ENCODE results near the gene PHGDH. TPM values are rescaled to one million over a fixed set of nuclear protein-coding genes. Genes with fewer than 3 reads are reported as not detected.

The PHGDH gene
- total and polyA plus RNA-seq, 2 donors (not counting 1 experiment from before 2014, with no cell fraction given) = 1.2 to 3.9 TPM

DNA sequence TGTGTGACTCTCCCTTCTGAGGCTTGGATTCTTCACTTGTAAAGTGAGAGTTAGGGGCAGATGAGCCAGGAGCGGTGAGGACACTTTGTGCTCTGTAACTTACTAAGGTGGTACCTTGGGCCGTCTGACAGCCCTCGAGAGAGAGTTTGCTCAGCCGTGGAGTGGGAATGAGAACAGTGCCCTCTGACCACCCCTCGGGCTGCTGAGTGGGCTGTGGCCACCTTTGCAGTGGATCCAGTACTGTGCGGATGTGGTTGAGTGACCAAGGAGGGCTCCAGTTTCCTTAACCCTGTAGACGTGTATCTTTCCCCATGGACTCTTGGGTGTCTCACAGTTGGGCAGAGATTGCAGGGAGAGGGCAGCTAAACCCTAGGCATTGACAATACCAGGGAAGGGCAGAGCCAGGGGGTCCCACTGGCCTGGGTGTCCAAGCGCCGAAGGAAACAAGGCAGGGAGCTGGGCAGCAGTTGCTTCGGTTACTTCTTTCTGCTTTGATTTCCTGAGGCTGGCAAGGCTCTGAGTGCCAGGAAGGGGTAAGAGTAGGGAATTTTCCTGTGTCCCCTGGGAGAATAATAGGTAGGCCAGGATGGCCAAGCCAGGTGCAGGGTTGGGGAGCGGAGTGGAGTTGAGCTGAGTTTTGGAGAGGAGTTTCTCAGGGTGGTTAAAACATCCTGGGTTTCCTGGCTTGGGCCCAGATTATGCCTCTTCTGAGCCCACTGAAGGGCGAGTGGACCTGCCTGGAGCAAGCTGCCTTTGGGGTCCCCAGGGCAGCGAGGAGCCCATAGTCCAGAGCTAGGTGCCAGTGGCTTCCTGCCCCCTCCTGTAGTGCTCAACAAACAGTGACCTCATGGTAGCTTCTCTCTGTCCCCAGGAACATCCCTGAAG, 29.4 kb downstream of the PHGDH start:
- no peaks in the 10 kb centered on the region for H3K79me2 ChIP-seq (ENCODE audit: control insufficient read depth, insufficient read depth, low read length)
- H4K20me1 ChIP-seq (ENCODE audit: control insufficient read depth, insufficient read depth, low read length, poor library complexity, severe bottlenecking) = no peaks in the 10 kb centered on the region
- ATAC-seq (ENCODE audit: low read depth) (no peak), DNase-seq (no peak)
- H3K27me3 ChIP-seq (replicated peaks in 1 of 4; ENCODE audit: control extremely low read depth in 1 of 4, control insufficient read depth in 3 of 4, insufficient read depth in 4 of 4, low read length in 3 of 4) = no peaks in the 10 kb centered on the region
- H3K4me2 ChIP-seq (replicated peaks; ENCODE audit: low read depth, low read length, poor library complexity, severe bottlenecking) = no peak overlapping the region
- intact Hi-C loops (cut with micrococcal nuclease) = no loop called here
- Mint-ChIP-seq H3K9me3 (ENCODE audit: insufficient read depth) (no peaks in the 10 kb centered on the region), H3K27me3 (peaks cover 6% of the 10 kb centered on the region), H3K4me1 (peaks cover 4% of the 10 kb centered on the region), H3K27ac (no peak overlapping the region), H3K4me3 (no peak overlapping the region)
- H2AFZ ChIP-seq (ENCODE audit: insufficient read depth, low read depth, low read length, poor library complexity, severe bottlenecking) = no peak overlapping the region
- no peak overlapping the region for H3K9ac ChIP-seq (ENCODE audit: low read length)
- TF ChIP-seq EZH2 (IDR thresholded peaks at IDR 0.05; ENCODE audit: borderline replicate concordance, insufficient read depth, low read depth, low read length, poor library complexity, severe bottlenecking) = no peak
- TF ChIP-seq, protein P1, sequence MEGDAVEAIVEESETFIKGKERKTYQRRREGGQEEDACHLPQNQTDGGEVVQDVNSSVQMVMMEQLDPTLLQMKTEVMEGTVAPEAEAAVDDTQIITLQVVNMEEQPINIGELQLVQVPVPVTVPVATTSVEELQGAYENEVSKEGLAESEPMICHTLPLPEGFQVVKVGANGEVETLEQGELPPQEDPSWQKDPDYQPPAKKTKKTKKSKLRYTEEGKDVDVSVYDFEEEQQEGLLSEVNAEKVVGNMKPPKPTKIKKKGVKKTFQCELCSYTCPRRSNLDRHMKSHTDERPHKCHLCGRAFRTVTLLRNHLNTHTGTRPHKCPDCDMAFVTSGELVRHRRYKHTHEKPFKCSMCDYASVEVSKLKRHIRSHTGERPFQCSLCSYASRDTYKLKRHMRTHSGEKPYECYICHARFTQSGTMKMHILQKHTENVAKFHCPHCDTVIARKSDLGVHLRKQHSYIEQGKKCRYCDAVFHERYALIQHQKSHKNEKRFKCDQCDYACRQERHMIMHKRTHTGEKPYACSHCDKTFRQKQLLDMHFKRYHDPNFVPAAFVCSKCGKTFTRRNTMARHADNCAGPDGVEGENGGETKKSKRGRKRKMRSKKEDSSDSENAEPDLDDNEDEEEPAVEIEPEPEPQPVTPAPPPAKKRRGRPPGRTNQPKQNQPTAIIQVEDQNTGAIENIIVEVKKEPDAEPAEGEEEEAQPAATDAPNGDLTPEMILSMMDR (IDR thresholded peaks at IDR 0.05) = no peak
- WGBS (ENCODE audit: insufficient coverage) = 96% methylated on average over 13 of the region's 13 CpGs
- H3K27ac ChIP-seq (ENCODE audit: low read length in 2 of 2) = no peak overlapping the region
- ChIA-PET POLR2A (no interaction called here), CTCF (interaction anchor here (1.4 kb wide), 1 partner anchor 11 kb away, joined by 4 read pairs; no protein-coding TSS in a partner anchor)
- no peak overlapping the region for H3K4me3 ChIP-seq (ENCODE audit: control extremely low read depth in 1 of 5, extremely low read depth in 1 of 5, insufficient read depth in 1 of 5, low read depth in 2 of 5, low read length in 4 of 5)
- no peaks in the 10 kb centered on the region for H3K36me3 ChIP-seq (replicated peaks in 1 of 2; ENCODE audit: control extremely low read depth in 1 of 2, control insufficient read depth in 1 of 2, extremely low read depth in 1 of 2, insufficient read depth in 2 of 2, low read length in 1 of 2)
- H3K4me1 ChIP-seq (ENCODE audit: control insufficient read depth in 2 of 2, insufficient read depth in 2 of 2, low read length in 2 of 2) = peaks cover 0 to 3% of the 10 kb centered on the region in 2 donors
- H3K9me3 ChIP-seq (ENCODE audit: control extremely low read depth in 1 of 3, control insufficient read depth in 2 of 3, insufficient read depth in 1 of 3, low read length in 2 of 3) = no peaks in the 10 kb centered on the region

DNA sequence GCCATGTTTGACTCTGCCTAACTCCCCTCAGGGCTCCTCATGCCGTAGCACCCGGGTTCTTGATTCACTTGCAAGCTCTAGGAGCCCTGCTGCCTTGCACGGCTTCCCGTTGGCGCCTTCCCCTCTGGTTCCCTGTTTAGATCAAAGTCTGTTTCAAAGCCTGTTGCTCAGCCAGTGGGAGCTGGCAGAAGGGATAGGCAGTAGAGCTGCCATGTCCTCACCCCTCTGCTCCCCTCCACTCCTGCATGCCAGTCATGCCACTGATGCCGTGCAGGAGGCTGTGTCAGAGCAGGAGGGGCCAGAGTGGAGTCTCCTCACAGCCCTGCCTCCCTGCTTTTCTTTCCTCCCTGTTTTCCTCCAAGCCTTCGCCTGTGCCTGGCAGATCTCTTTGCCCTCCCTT, 30.5 kb downstream of the PHGDH start:
- H3K27me3 Mint-ChIP-seq = peaks cover 6% of the 10 kb centered on the region
- Histone ChIP-seq H3K4me2 (replicated peaks; ENCODE audit: low read depth, low read length, poor library complexity, severe bottlenecking) (no peak overlapping the region), H3K36me3 (replicated peaks in 1 of 2; ENCODE audit: control extremely low read depth in 1 of 2, control insufficient read depth in 1 of 2, extremely low read depth in 1 of 2, insufficient read depth in 2 of 2, low read length in 1 of 2) (no peaks in the 10 kb centered on the region), H3K27me3 (replicated peaks in 1 of 4; ENCODE audit: control extremely low read depth in 1 of 4, control insufficient read depth in 3 of 4, insufficient read depth in 4 of 4, low read length in 3 of 4) (no peaks in the 10 kb centered on the region), H3K4me1 (ENCODE audit: control insufficient read depth in 2 of 2, insufficient read depth in 2 of 2, low read length in 2 of 2) (peaks cover 0 to 3% of the 10 kb centered on the region in 2 donors), H3K9me3 (ENCODE audit: control extremely low read depth in 1 of 3, control insufficient read depth in 2 of 3, insufficient read depth in 1 of 3, low read length in 2 of 3) (no peaks in the 10 kb centered on the region), H3K4me3 (ENCODE audit: control extremely low read depth in 1 of 5, extremely low read depth in 1 of 5, insufficient read depth in 1 of 5, low read depth in 2 of 5, low read length in 4 of 5) (no peak overlapping the region), H2AFZ (ENCODE audit: insufficient read depth, low read depth, low read length, poor library complexity, severe bottlenecking) (no peak overlapping the region), H3K27ac (ENCODE audit: low read length in 2 of 2) (no peak overlapping the region), H4K20me1 (ENCODE audit: control insufficient read depth, insufficient read depth, low read length, poor library complexity, severe bottlenecking) (no peaks in the 10 kb centered on the region), H3K9ac (ENCODE audit: low read length) (no peak overlapping the region), H3K79me2 (ENCODE audit: control insufficient read depth, insufficient read depth, low read length) (no peaks in the 10 kb centered on the region)
- H3K27ac Mint-ChIP-seq = no peak overlapping the region
- H3K4me1 Mint-ChIP-seq = peaks cover 4% of the 10 kb centered on the region
- DNase-seq (no peak), ATAC-seq (ENCODE audit: low read depth) (no peak)
- intact Hi-C loops (cut with micrococcal nuclease) = no loop called here
- 95% methylated on average over 4 of the region's 7 CpGs for WGBS (ENCODE audit: insufficient coverage)
- no peaks in the 10 kb centered on the region for H3K9me3 Mint-ChIP-seq (ENCODE audit: insufficient read depth)
- TF ChIP-seq EZH2 (IDR thresholded peaks at IDR 0.05; ENCODE audit: borderline replicate concordance, insufficient read depth, low read depth, low read length, poor library complexity, severe bottlenecking) = no peak
- TF ChIP-seq, protein P1 (IDR thresholded peaks at IDR 0.05) = no peak
- no peak overlapping the region for H3K4me3 Mint-ChIP-seq
- CTCF ChIA-PET = interaction anchor here (1.4 kb wide), 1 partner anchor 10 kb away, joined by 4 read pairs; no protein-coding TSS in a partner anchor
- POLR2A ChIA-PET = no interaction called here
